ENCODE results near the gene NECTIN2. TPM values are rescaled to one million over a fixed set of nuclear protein-coding genes. Genes with fewer than 3 reads are reported as not detected.
A peak's percentile ranks its signal among the peaks of the same experiment; 100 is the strongest.

Gene NECTIN2
- total and polyA plus RNA-seq, 3 experiments from 2014 or later = 0.22 to 0.66 (median 0.47) TPM

- H3K4me3 Mint-ChIP-seq = no peak overlapping the region
- H3K4me1 Mint-ChIP-seq = peaks cover 22 to 30% (median 29%) of the 10 kb centered on the region in 3 donors
- CTCF ChIA-PET = no interaction called here
- H3K4me3 ChIP-seq (ENCODE audit: low read length) = no peak overlapping the region
- H3K27ac Mint-ChIP-seq = no peak overlapping the region
- H3K9me3 ChIP-seq (ENCODE audit: low read length) = no peaks in the 10 kb centered on the region
- H3K9me3 Mint-ChIP-seq = no peaks in the 10 kb centered on the region
- POLR2A ChIA-PET = interaction anchor here (0.7 kb wide), 1 partner anchor 10 kb away, joined by 3 read pairs; no protein-coding TSS in a partner anchor
- no peaks in the 10 kb centered on the region for H3K27me3 ChIP-seq (ENCODE audit: insufficient read depth, low read length, poor library complexity, severe bottlenecking)
- H3K36me3 ChIP-seq (ENCODE audit: insufficient read depth, low read length) = peaks cover 31% of the 10 kb centered on the region
- no peak for DNase-seq
- H3K27ac ChIP-seq (ENCODE audit: low read depth, low read length) = no peak overlapping the region
- H3K36me3 Mint-ChIP-seq = peaks cover 0 to 62% (median 12%) of the 10 kb centered on the region in 3 donors
- peaks cover 22% of the 10 kb centered on the region for H3K4me1 ChIP-seq (ENCODE audit: insufficient read depth, low read length)
- H3K27me3 Mint-ChIP-seq = no peaks in the 10 kb centered on the region
Measured at GRCh38 chr19:44894052-44894400, 47.9 kb downstream of the NECTIN2 start.

GRCh38 chr19:44894946-44895345 lies 48.8 kb downstream of the NECTIN2 start:
- ChIA-PET POLR2A (interaction anchor here (0.5 kb wide), 1 partner anchor 836 kb away, joined by 15 read pairs; the partner anchor contains the start of gene FBXO46), CTCF (no interaction called here)
- H3K4me3 ChIP-seq (ENCODE audit: low read length) = no peak overlapping the region
- Mint-ChIP-seq H3K27me3 (no peaks in the 10 kb centered on the region), H3K27ac (peak overlapping the region in 1 of 8 donors; percentile 8), H3K4me3 (peak overlapping the region in 1 of 7 donors; percentile 2), H3K36me3 (peaks cover 0 to 68% (median 12%) of the 10 kb centered on the region in 3 donors), H3K9me3 (no peaks in the 10 kb centered on the region), H3K4me1 (peaks cover 20 to 27% (median 25%) of the 10 kb centered on the region in 3 donors)
- H3K4me1 ChIP-seq (ENCODE audit: insufficient read depth, low read length) = peaks cover 15% of the 10 kb centered on the region
- H3K9me3 ChIP-seq (ENCODE audit: low read length) = no peaks in the 10 kb centered on the region
- no peaks in the 10 kb centered on the region for H3K27me3 ChIP-seq (ENCODE audit: insufficient read depth, low read length, poor library complexity, severe bottlenecking)
- no peak for DNase-seq
- peaks cover 32% of the 10 kb centered on the region for H3K36me3 ChIP-seq (ENCODE audit: insufficient read depth, low read length)
- H3K27ac ChIP-seq (ENCODE audit: low read depth, low read length) = no peak overlapping the region

GRCh38 chr19:44897835-44898234 lies 51.7 kb downstream of the NECTIN2 start:
- Mint-ChIP-seq H3K36me3 (peaks cover 0 to 86% (median 14%) of the 10 kb centered on the region in 3 donors), H3K27me3 (no peaks in the 10 kb centered on the region), H3K4me1 (peaks cover 3 to 5% (median 4%) of the 10 kb centered on the region in 3 donors), H3K9me3 (no peaks in the 10 kb centered on the region), H3K27ac (no peak overlapping the region), H3K4me3 (peak overlapping the region in 1 of 7 donors; percentile 48)
- ChIA-PET POLR2A (no interaction called here), CTCF (no interaction called here)
- Histone ChIP-seq H3K9me3 (ENCODE audit: low read length) (no peaks in the 10 kb centered on the region), H3K36me3 (ENCODE audit: insufficient read depth, low read length) (peaks cover 30% of the 10 kb centered on the region), H3K27ac (ENCODE audit: low read depth, low read length) (no peak overlapping the region), H3K27me3 (ENCODE audit: insufficient read depth, low read length, poor library complexity, severe bottlenecking) (no peaks in the 10 kb centered on the region), H3K4me3 (ENCODE audit: low read length) (no peak overlapping the region), H3K4me1 (ENCODE audit: insufficient read depth, low read length) (no peaks in the 10 kb centered on the region)
- DNase-seq = no peak

- Histone ChIP-seq H3K27me3 (ENCODE audit: insufficient read depth, low read length, poor library complexity, severe bottlenecking) (peaks cover 3% of the 10 kb centered on the region), H3K4me3 (ENCODE audit: low read length) (no peak overlapping the region), H3K27ac (ENCODE audit: low read depth, low read length) (no peak overlapping the region), H3K4me1 (ENCODE audit: insufficient read depth, low read length) (no peaks in the 10 kb centered on the region), H3K9me3 (ENCODE audit: low read length) (no peaks in the 10 kb centered on the region), H3K36me3 (ENCODE audit: insufficient read depth, low read length) (peaks cover 14% of the 10 kb centered on the region)
- peaks cover 0 to 62% (median 10%) of the 10 kb centered on the region in 3 donors for H3K36me3 Mint-ChIP-seq
- H3K27ac Mint-ChIP-seq = no peak overlapping the region
- H3K27me3 Mint-ChIP-seq = peaks cover 7% of the 10 kb centered on the region in 2 donors
- no peak for DNase-seq
- no peaks in the 10 kb centered on the region for H3K9me3 Mint-ChIP-seq
- POLR2A ChIA-PET = no interaction called here
- no peak overlapping the region for H3K4me3 Mint-ChIP-seq
- CTCF ChIA-PET = interaction anchor here (1.6 kb wide), 1 partner anchor 51 kb away, joined by 4 read pairs; no protein-coding TSS in a partner anchor
- H3K4me1 Mint-ChIP-seq = peaks cover 0 to 3% (median 0%) of the 10 kb centered on the region in 3 donors
Measured at GRCh38 chr19:44900328-44901244, 54.5 kb downstream of the NECTIN2 start.

GRCh38 chr19:44903216-44903601 lies 57.1 kb downstream of the NECTIN2 start:
- H3K4me3 Mint-ChIP-seq = no peak overlapping the region
- Histone ChIP-seq H3K4me3 (ENCODE audit: low read length) (no peak overlapping the region), H3K27ac (ENCODE audit: low read depth, low read length) (no peak overlapping the region), H3K27me3 (ENCODE audit: insufficient read depth, low read length, poor library complexity, severe bottlenecking) (peaks cover 10% of the 10 kb centered on the region), H3K9me3 (ENCODE audit: low read length) (no peaks in the 10 kb centered on the region), H3K36me3 (ENCODE audit: insufficient read depth, low read length) (peaks cover 3% of the 10 kb centered on the region), H3K4me1 (ENCODE audit: insufficient read depth, low read length) (peaks cover 6% of the 10 kb centered on the region)
- peak overlapping the region in 1 of 8 donors; percentile 50 for H3K27ac Mint-ChIP-seq
- ChIA-PET POLR2A (no interaction called here), CTCF (interaction anchor here (0.5 to 4.2 kb wide), 9 partner anchors 10 to 190 kb away, joined by 3 to 13 read pairs (median 3); partner anchors contain the start of genes APOC1, PPP1R37 and TOMM40)
- H3K9me3 Mint-ChIP-seq = no peaks in the 10 kb centered on the region
- peaks cover 20 to 22% of the 10 kb centered on the region in 2 donors for H3K27me3 Mint-ChIP-seq
- peaks cover 3 to 15% (median 7%) of the 10 kb centered on the region in 3 donors for H3K4me1 Mint-ChIP-seq
- H3K36me3 Mint-ChIP-seq = peaks cover 0 to 38% (median 5%) of the 10 kb centered on the region in 3 donors
- no peak for DNase-seq

GRCh38 chr19:44903602-44904425 lies 57.7 kb downstream of the NECTIN2 start:
- ChIA-PET POLR2A (no interaction called here), CTCF (interaction anchor here (0.5 to 4.2 kb wide), 9 partner anchors 9 to 189 kb away, joined by 3 to 13 read pairs (median 3); partner anchors contain the start of genes APOC1, PPP1R37 and TOMM40)
- Mint-ChIP-seq H3K4me3 (no peak overlapping the region), H3K27ac (peak overlapping the region in 1 of 8 donors; percentile 50), H3K4me1 (peaks cover 3 to 15% (median 7%) of the 10 kb centered on the region in 3 donors), H3K9me3 (no peaks in the 10 kb centered on the region), H3K36me3 (peaks cover 0 to 37% (median 4%) of the 10 kb centered on the region in 3 donors), H3K27me3 (peaks cover 20 to 22% of the 10 kb centered on the region in 2 donors)
- Histone ChIP-seq H3K27me3 (ENCODE audit: insufficient read depth, low read length, poor library complexity, severe bottlenecking) (peaks cover 10% of the 10 kb centered on the region), H3K4me3 (ENCODE audit: low read length) (no peak overlapping the region), H3K4me1 (ENCODE audit: insufficient read depth, low read length) (peaks cover 6% of the 10 kb centered on the region), H3K9me3 (ENCODE audit: low read length) (no peaks in the 10 kb centered on the region), H3K27ac (ENCODE audit: low read depth, low read length) (no peak overlapping the region), H3K36me3 (ENCODE audit: insufficient read depth, low read length) (peaks cover 3% of the 10 kb centered on the region)
- DNase-seq = peak; percentile 54 to 75 (median 65)

- H3K4me1 Mint-ChIP-seq = peaks cover 3 to 15% (median 7%) of the 10 kb centered on the region in 3 donors
- H3K27me3 Mint-ChIP-seq = peaks cover 20 to 22% of the 10 kb centered on the region in 2 donors
- H3K4me3 Mint-ChIP-seq = no peak overlapping the region
- Histone ChIP-seq H3K27ac (ENCODE audit: low read depth, low read length) (no peak overlapping the region), H3K27me3 (ENCODE audit: insufficient read depth, low read length, poor library complexity, severe bottlenecking) (peaks cover 10% of the 10 kb centered on the region), H3K36me3 (ENCODE audit: insufficient read depth, low read length) (peaks cover 3% of the 10 kb centered on the region), H3K9me3 (ENCODE audit: low read length) (no peaks in the 10 kb centered on the region), H3K4me3 (ENCODE audit: low read length) (no peak overlapping the region), H3K4me1 (ENCODE audit: insufficient read depth, low read length) (peaks cover 6% of the 10 kb centered on the region)
- CTCF ChIA-PET = interaction anchor here (0.8 to 4.2 kb wide), 7 partner anchors 9 to 434 kb away, joined by 3 to 13 read pairs (median 3); partner anchors contain the start of genes APOC1, PPP1R37 and TOMM40
- H3K9me3 Mint-ChIP-seq = no peaks in the 10 kb centered on the region
- no peak for DNase-seq
- peak overlapping the region in 1 of 8 donors; percentile 41 for H3K27ac Mint-ChIP-seq
- POLR2A ChIA-PET = no interaction called here
- H3K36me3 Mint-ChIP-seq = peaks cover 0 to 34% (median 4%) of the 10 kb centered on the region in 3 donors
Measured at GRCh38 chr19:44904426-44904994, 58.4 kb downstream of the NECTIN2 start.

Data from CD8-positive, alpha-beta memory T cell (primary cell).